ENCODE measurements around the gene SNAP47. TPM values are rescaled to one million over a fixed set of nuclear protein-coding genes. Genes with fewer than 3 reads are reported as not detected.

SNAP47 gene
- total and polyA plus RNA-seq, 2 experiments from 2014 or later = 42.6 to 49.6 TPM

DNA sequence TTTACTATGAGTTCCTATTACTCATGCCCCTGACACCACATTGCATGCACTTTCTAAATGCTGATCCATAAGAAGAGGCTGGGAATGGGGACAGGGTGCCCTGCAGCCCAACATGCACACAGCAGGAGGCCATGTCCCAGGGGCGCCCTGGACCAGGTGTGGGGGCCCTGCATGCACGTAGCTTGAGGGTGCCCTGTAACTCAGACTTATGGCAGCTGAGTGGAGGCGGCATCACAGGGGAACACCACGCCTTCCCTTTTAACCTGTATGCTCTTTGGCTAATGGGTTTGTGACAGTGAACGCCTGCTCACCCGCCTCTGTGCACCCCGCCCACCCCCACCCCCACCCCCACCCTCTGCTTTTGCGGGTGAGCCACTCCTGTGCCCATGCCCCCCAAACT lies 36.1 kb downstream of the SNAP47 start:
- H3K27me3 ChIP-seq = no peaks in the 10 kb centered on the region
- H3K4me3 ChIP-seq = no peak overlapping the region
- H3K9me3 ChIP-seq (ENCODE audit: low read depth) = no peaks in the 10 kb centered on the region
- H3K4me2 ChIP-seq = no peak overlapping the region
- H3K36me3 ChIP-seq (replicated peaks; ENCODE audit: insufficient read depth, low read depth) = peaks cover 3% of the 10 kb centered on the region
- no peaks in the 10 kb centered on the region for H3K4me1 ChIP-seq (ENCODE audit: insufficient read depth)
- no peaks in the 10 kb centered on the region for H3K79me2 ChIP-seq
- no peak for TF ChIP-seq EZH2phosphoT487 (IDR thresholded peaks at IDR 0.05; ENCODE audit: low read depth, severe bottlenecking, unreplicated experiment)
- TF ChIP-seq, protein P1, sequence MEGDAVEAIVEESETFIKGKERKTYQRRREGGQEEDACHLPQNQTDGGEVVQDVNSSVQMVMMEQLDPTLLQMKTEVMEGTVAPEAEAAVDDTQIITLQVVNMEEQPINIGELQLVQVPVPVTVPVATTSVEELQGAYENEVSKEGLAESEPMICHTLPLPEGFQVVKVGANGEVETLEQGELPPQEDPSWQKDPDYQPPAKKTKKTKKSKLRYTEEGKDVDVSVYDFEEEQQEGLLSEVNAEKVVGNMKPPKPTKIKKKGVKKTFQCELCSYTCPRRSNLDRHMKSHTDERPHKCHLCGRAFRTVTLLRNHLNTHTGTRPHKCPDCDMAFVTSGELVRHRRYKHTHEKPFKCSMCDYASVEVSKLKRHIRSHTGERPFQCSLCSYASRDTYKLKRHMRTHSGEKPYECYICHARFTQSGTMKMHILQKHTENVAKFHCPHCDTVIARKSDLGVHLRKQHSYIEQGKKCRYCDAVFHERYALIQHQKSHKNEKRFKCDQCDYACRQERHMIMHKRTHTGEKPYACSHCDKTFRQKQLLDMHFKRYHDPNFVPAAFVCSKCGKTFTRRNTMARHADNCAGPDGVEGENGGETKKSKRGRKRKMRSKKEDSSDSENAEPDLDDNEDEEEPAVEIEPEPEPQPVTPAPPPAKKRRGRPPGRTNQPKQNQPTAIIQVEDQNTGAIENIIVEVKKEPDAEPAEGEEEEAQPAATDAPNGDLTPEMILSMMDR (IDR thresholded peaks at IDR 0.05; ENCODE audit: poor library complexity) = no peak
- no peak for TF ChIP-seq EZH2 (IDR thresholded peaks at IDR 0.05; ENCODE audit: borderline replicate concordance)
- H2AFZ ChIP-seq = no peak overlapping the region
- H3K27ac ChIP-seq = no peak overlapping the region
- DNase-seq (ENCODE audit: low spot score) = no peak
- H3K9me2 ChIP-seq (replicated peaks; ENCODE audit: insufficient read depth) = no peaks in the 10 kb centered on the region
- 100% methylated on average over 4 of the region's 8 CpGs for WGBS (ENCODE audit: low lambda C conversion rate, missing lambda C conversion rate)
- H4K20me1 ChIP-seq (ENCODE audit: insufficient read depth, poor library complexity, severe bottlenecking) = peaks cover 2% of the 10 kb centered on the region

DNA sequence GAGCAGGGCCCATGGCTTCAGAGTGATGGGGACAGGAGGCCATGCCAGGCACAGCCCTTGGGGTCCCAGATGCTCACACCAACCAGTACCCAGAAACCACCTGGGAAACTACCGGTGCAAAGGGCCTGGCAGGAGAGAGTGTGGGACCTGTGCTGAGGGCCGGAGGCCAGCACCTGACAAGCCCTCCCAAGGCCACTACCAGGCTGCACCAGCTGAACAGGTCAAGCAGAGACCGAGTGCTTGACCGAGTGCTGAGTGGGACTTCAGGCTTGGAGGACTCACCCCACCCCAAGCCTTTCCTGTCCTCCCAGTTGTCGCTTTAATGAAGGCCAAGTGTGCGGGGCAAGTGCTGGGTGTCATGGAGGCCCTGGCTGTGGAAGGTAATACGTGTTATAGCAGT lies 36.5 kb downstream of the SNAP47 start:
- Histone ChIP-seq H3K9me2 (replicated peaks; ENCODE audit: insufficient read depth) (no peaks in the 10 kb centered on the region), H3K4me2 (no peak overlapping the region), H3K79me2 (no peaks in the 10 kb centered on the region), H3K27me3 (no peaks in the 10 kb centered on the region), H3K27ac (no peak overlapping the region), H2AFZ (no peak overlapping the region), H3K9me3 (ENCODE audit: low read depth) (no peaks in the 10 kb centered on the region), H4K20me1 (ENCODE audit: insufficient read depth, poor library complexity, severe bottlenecking) (no peaks in the 10 kb centered on the region), H3K4me1 (ENCODE audit: insufficient read depth) (no peaks in the 10 kb centered on the region), H3K4me3 (no peak overlapping the region), H3K36me3 (replicated peaks; ENCODE audit: insufficient read depth, low read depth) (peaks cover 3% of the 10 kb centered on the region)
- TF ChIP-seq, protein P1 (IDR thresholded peaks at IDR 0.05; ENCODE audit: poor library complexity) = no peak
- TF ChIP-seq EZH2 (IDR thresholded peaks at IDR 0.05; ENCODE audit: borderline replicate concordance) (no peak), EZH2phosphoT487 (IDR thresholded peaks at IDR 0.05; ENCODE audit: low read depth, severe bottlenecking, unreplicated experiment) (no peak)
- no peak for DNase-seq (ENCODE audit: low spot score)
- WGBS (ENCODE audit: low lambda C conversion rate, missing lambda C conversion rate) = 100% methylated on average over 7 of the region's 7 CpGs

DNA sequence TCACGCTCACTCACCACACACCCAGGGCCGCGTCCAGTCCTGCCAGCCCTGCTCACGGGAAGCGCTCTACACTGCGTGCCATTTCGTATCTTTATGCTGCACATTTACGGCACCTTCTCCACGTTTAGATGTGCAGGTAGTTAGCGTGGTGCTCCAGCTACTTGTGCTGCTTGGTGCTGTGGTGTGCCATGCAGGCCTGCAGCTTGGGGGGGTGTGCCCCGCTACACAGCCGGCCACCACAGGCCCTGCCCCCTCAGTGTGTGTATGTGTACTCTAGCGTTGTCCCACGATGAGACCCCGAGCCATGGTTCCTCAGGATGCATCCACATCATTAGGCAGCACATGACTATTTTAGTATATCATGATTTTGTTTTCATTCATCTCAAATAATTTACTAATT lies 38.3 kb downstream of the SNAP47 start:
- H3K27ac ChIP-seq = no peak overlapping the region
- no peak overlapping the region for H2AFZ ChIP-seq
- H3K36me3 ChIP-seq (replicated peaks; ENCODE audit: insufficient read depth, low read depth) = peaks cover 3% of the 10 kb centered on the region
- H3K4me2 ChIP-seq = no peak overlapping the region
- no peaks in the 10 kb centered on the region for H3K9me2 ChIP-seq (replicated peaks; ENCODE audit: insufficient read depth)
- H3K4me3 ChIP-seq = no peak overlapping the region
- no peaks in the 10 kb centered on the region for H3K27me3 ChIP-seq
- H3K9me3 ChIP-seq (ENCODE audit: low read depth) = no peaks in the 10 kb centered on the region
- TF ChIP-seq EZH2phosphoT487 (IDR thresholded peaks at IDR 0.05; ENCODE audit: low read depth, severe bottlenecking, unreplicated experiment) (no peak), EZH2 (IDR thresholded peaks at IDR 0.05; ENCODE audit: borderline replicate concordance) (no peak)
- TF ChIP-seq, protein P1 (IDR thresholded peaks at IDR 0.05; ENCODE audit: poor library complexity) = no peak
- WGBS (ENCODE audit: low lambda C conversion rate, missing lambda C conversion rate) = 96% methylated on average over 15 of the region's 15 CpGs
- no peaks in the 10 kb centered on the region for H4K20me1 ChIP-seq (ENCODE audit: insufficient read depth, poor library complexity, severe bottlenecking)
- H3K4me1 ChIP-seq (ENCODE audit: insufficient read depth) = no peaks in the 10 kb centered on the region
- H3K79me2 ChIP-seq = no peaks in the 10 kb centered on the region
- DNase-seq (ENCODE audit: low spot score) = no peak

All from hepatocyte (in vitro differentiated cells).